HG03196 (cell line): Measurements from ENCODE around the gene SCO2.

ENCODE experiments used
- ATAC-seq: cut with Tn5 transposase; IDR thresholded peaks from one replicate; pipeline ENCODE4 v1.9.1; 2021; ENCODE audit not compliant: unreplicated experiment

SCO2 gene

GRCh38 chr22:50503475-50504145 lies 21.8 kb downstream of the SCO2 start:
- no peak for ATAC-seq

GRCh38 chr22:50502628-50503474 lies 22.5 kb downstream of the SCO2 start:
- no peak for ATAC-seq

GRCh38 chr22:50502096-50502495 lies 23.3 kb downstream of the SCO2 start:
- no peak for ATAC-seq

- no peak for ATAC-seq
These were observed 24.9 kb downstream of the SCO2 start for GRCh38 chr22:50500452-50500851.

GRCh38 chr22:50498322-50498890 lies 27.0 kb downstream of the SCO2 start:
- ATAC-seq, result no peak

- no peak for ATAC-seq
These were observed 28.3 kb downstream of the SCO2 start for GRCh38 chr22:50497093-50497492.

- no peak for ATAC-seq
These were observed 34.7 kb downstream of the SCO2 start for GRCh38 chr22:50490531-50491308.

GRCh38 chr22:50489363-50490243 lies 35.8 kb downstream of the SCO2 start:
- ATAC-seq, result no peak

- ATAC-seq, result no peak
These were observed 36.5 kb downstream of the SCO2 start for GRCh38 chr22:50488886-50489285.

- no peak for ATAC-seq
These were observed 37.3 kb downstream of the SCO2 start for GRCh38 chr22:50488006-50488677.

GRCh38 chr22:50487290-50488005 lies 38.0 kb downstream of the SCO2 start:
- no peak for ATAC-seq

- no peak for ATAC-seq
These were observed 38.7 kb downstream of the SCO2 start, which contains the start of gene MIOX for GRCh38 chr22:50486561-50487289. Gene MIOX (plus strand): TSS chr22:50486859. CDS start chr22:50486898, 39 bp downstream.

GRCh38 chr22:50485221-50486131 lies 39.9 kb downstream of the SCO2 start:
- no peak for ATAC-seq

GRCh38 chr22:50483977-50484853 lies 41.2 kb downstream of the SCO2 start:
- no peak for ATAC-seq

- no peak for ATAC-seq
These were observed 41.8 kb downstream of the SCO2 start for GRCh38 chr22:50483556-50483955.

- ATAC-seq, result no peak
These were observed 42.3 kb downstream of the SCO2 start for GRCh38 chr22:50483106-50483505.
